ENCODE data around the gene CD300E.

CD300E gene

DNA sequence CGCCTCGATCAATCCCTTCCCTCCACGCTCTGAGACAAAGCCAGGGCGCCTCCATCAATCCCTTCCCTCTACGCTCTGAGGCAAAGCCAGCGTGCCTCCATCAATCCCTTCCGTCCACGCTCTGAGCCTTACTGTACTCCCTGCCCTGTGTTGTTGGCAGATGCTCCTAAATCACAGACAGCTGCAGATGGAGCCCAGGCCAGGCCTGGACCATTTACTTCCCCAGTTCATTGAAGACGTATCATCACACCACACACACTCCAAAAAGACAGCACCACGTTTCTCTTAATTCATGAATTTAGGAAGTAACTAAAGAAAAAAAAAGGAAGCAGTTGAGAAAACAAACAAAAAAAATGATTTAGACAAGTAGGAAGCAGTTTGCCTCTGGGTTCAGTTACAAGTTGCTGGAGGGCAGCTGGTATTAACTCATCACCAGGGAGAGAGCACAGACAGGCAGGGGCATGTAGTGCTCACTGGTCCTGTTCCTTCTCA lies 24.0 kb downstream of the CD300E start:
- DNase-seq (ENCODE audit: low spot score) = no peak
- no peak overlapping the region for H3K4me3 ChIP-seq
- TF ChIP-seq CTCF (IDR thresholded peaks at IDR 0.05) = no peak
- H3K27ac ChIP-seq = no peak overlapping the region

DNA sequence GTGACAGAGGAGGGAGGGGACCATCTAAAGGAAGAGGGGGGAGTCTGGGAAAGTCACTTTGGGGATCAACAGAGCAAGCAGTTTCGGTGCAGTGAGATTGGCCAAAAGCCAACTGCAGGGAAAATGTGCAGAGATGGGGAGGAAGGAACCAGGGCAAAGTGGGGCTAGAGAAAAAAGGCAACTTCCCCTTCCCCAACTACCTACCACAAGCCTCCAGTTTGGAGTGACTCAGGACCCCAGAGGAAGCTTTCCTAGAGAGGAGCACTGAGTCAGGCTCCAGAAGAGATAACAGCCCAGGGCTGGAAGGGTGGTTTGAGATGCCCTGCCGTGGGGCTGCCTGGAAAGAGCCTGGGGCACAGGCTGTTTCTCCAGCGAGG lies 24.5 kb downstream of the CD300E start:
- no peak for TF ChIP-seq CTCF (IDR thresholded peaks at IDR 0.05)
- DNase-seq (ENCODE audit: low spot score) = no peak
- Histone ChIP-seq H3K4me3 (no peak overlapping the region), H3K27ac (no peak overlapping the region)

GRCh38 chr17:74598346-74599022 lies 25.1 kb downstream of the CD300E start:
- TF ChIP-seq CTCF (IDR thresholded peaks at IDR 0.05) = no peak
- DNase-seq (ENCODE audit: low spot score) = no peak
- Histone ChIP-seq H3K4me3 (no peak overlapping the region), H3K27ac (no peak overlapping the region)

DNA sequence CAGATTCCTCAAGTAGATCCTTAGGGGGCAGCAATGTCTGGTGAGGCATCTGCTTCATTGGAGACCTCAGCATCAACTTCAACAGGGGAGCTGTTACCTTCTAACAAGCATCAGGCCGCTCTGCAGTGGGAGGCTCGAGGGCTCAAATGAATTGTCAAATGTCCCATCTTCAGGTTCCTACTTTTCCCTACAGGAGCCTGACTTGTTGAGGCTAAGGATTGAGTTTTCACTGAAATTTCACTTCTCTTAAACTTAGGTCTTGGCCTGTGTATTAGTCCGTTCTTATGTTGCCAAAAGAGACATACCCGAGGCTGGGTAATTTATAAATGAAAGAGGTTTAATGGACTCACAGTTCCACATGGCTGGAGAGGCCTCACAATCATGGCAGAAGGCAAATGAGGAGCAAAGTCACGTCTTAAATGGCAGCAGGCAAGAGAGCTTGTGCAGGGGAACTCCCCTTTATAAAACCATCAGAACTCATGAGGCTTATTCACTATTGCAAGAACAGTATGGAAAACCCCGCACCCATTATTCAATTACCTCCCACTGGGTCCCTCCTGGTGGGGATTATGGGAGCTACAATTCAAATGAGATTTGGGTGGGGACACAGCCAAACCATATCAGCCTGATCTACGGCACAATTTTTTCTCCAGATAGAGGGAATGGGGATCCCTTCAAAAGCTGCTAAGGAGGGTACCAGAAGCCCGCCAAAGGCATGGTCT lies 26.3 kb downstream of the CD300E start:
- Histone ChIP-seq H3K27ac (no peak overlapping the region), H3K4me3 (no peak overlapping the region)
- no peak for DNase-seq (ENCODE audit: low spot score)
- TF ChIP-seq CTCF (IDR thresholded peaks at IDR 0.05) = no peak

GRCh38 chr17:74595037-74595750 lies 28.3 kb downstream of the CD300E start:
- no peak for DNase-seq (ENCODE audit: low spot score)
- TF ChIP-seq CTCF (IDR thresholded peaks at IDR 0.05) = no peak
- Histone ChIP-seq H3K27ac (no peak overlapping the region), H3K4me3 (no peak overlapping the region)

DNA sequence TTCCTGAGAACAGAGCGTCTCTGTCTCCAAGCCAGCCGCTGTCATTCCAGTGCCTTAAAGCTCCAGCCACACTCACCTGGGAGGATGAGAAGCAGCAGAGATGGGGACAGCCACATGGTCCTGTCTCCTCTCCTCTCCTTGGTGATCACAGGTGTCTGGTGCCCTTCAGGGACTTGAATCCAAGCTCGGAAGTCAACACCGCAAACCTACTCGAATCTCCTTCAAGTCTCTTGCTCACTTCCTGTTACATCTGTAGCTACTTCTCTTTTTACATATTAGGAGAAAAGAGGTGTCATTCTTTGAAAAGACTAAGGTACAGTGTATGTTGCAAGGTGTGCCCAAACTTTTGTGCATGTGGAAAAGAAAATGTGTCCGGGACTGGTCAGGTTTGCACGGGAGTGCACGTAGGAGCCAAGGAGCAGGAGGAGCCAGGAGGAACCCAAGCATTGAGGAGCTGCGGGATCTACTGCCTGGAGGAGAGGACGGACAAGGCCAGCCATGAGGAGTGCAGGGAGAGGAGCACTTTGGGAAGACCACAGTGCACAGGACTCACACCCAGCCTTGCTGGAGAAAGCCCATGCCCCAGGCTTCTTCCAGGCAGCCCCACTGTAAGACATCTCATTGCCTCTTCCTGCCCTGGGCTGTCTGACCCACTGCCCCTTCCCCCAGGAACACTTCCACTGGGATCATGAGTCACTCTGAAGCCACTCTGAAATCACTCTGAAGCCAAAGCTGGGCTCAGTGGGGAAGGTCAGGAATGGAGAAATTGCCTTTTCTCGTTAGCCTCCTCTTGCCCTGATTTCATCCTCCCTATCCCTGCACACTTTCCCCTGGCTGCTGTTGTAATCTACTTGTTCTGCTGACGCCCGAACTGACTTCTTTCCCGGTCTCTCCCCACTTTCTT lies 31.2 kb downstream of the CD300E start, which contains the start of gene CD300LD:
TSS of gene CD300LD (minus strand) at position 197 of the 904 bp plus-strand sequence. CDS start at position 116, 81 bp downstream.
- DNase-seq (ENCODE audit: low spot score) = no peak
- Histone ChIP-seq H3K4me3 (no peak within 1 kb of the TSS), H3K27ac (no peak within 1 kb of the TSS)
- TF ChIP-seq CTCF (IDR thresholded peaks at IDR 0.05) = no peak
